GM12873 (cell line): ENCODE measurements around the gene GASK1B.

Source experiments
- CTCF ChIP-seq: IDR thresholded peaks from 2 replicates; pipeline ENCODE4 v1.5.1; 2012; ENCODE audit warnings: low read depth, mild to moderate bottlenecking, moderate library complexity, low read length, control low read depth; ENCODE audit not compliant: insufficient read depth; ENCODE audit errors: missing control alignments

GASK1B gene

GRCh38 chr4:158186815-158187214, 14.0 kb upstream of the GASK1B start:
- no peak for TF ChIP-seq CTCF

GRCh38 chr4:158182736-158183135, 9.9 kb upstream of the GASK1B start:
- no peak for TF ChIP-seq CTCF

DNA sequence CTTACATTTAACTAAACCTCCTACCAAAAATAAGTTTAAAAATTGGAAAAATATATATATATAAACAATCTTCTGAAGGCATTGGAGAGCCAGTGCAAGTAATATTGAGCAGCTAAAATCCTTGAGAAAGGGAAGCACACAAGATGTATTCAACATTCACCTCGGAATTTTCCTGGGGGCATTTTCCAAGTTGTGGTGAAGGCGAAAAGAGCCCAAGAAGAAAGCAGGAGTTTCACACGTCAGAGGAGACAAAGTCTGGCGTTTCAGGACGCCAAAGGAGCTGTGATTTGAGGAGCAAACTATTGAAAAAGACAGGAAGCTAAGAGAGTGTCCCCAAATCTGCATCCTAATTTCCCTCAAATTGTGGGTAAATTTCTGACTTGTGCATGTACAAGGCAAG, 9.1 kb upstream of the GASK1B start:
- TF ChIP-seq CTCF: no peak

GRCh38 chr4:158179465-158179864, 6.6 kb upstream of the GASK1B start:
- no peak for TF ChIP-seq CTCF

- no peak for TF ChIP-seq CTCF
Measured at GRCh38 chr4:158176776-158177175, 4.0 kb upstream of the GASK1B start.

DNA sequence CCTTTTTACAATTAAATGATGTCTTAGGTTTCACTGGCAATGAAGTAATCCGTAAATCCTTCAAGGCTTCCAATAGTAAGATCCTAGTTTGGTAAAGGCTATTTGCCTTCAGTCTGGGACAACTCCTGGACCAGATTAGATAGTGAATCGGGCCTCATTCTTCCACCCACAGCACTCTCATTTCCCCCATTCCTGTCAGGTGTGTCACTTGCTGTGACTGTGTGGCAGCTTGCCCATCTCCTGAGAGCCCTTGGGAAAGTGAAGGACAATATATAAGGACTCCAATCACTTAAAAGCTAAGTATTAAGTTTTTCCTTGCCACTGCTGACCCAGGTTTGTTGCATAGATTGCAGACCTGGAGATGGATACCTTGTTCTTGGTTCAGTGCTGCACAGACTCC, 3.3 kb upstream of the GASK1B start:
- TF ChIP-seq CTCF: no peak

GRCh38 chr4:158170691-158171561, 1.9 kb downstream of the GASK1B start:
- peak; percentile 71 for TF ChIP-seq CTCF
